Kidney (tissue), 14 donors: ENCODE results near the gene TAOK1. TPM values are rescaled to one million over a fixed set of nuclear protein-coding genes. Genes with fewer than 3 reads are reported as not detected.
A peak's percentile ranks its signal among the peaks of the same experiment; 100 is the strongest.

Experiments
- DNase-seq, 5 donors: peaks; one replicate each; pipeline ENCODE4 v3.0.0-alpha.2; 2013 to 2020
- FAIRE-seq: peaks from 2 replicates; lab custom pipeline; 2012; peaks lifted over from hg19 to GRCh38; lab: Jason Lieb, UNC
- H3K27ac ChIP-seq, 2 donors: one replicate each; pipeline ENCODE4 v1.7.0; 2013; ENCODE audit warnings: low read depth in 2 of 2, low read length in 2 of 2, inconsistent platforms in 1 of 2
- H3K27me3 ChIP-seq: one replicate; pipeline ENCODE4 v1.7.1; 2013; ENCODE audit warnings: low read length, inconsistent platforms; ENCODE audit not compliant: control insufficient read depth, insufficient read depth
- H3K36me3 ChIP-seq, 3 donors: one replicate each; pipeline versions ENCODE4 v1.7.0 to v1.7.1; 2013; ENCODE audit warnings: low read length in 3 of 3, control low read depth in 1 of 3, inconsistent platforms in 1 of 3; ENCODE audit not compliant: insufficient read depth in 3 of 3, control insufficient read depth in 2 of 3
- H3K4me1 ChIP-seq, 3 donors: one replicate each; pipeline versions ENCODE4 v1.7.0 to v1.7.1; 2013; ENCODE audit warnings: low read length in 3 of 3, inconsistent platforms in 1 of 3, low read depth in 1 of 3; ENCODE audit not compliant: control insufficient read depth in 2 of 3, insufficient read depth in 2 of 3
- H3K4me3 ChIP-seq, 3 donors: one replicate each; pipeline versions ENCODE4 v1.7.0 to v1.8.1; 2013; ENCODE audit warnings: low read length in 3 of 3, control low read depth in 1 of 3, inconsistent platforms in 1 of 3
- H3K9ac ChIP-seq, 3 donors: one replicate each; pipeline versions ENCODE4 v1.7.0 to v1.7.1; 2013; ENCODE audit warnings: low read length in 3 of 3, control low read depth in 1 of 3, inconsistent platforms in 1 of 3
- H3K9me3 ChIP-seq, 3 donors: one replicate each; pipeline versions ENCODE4 v1.7.0 to v1.7.1; 2013; ENCODE audit warnings: low read length in 3 of 3, control low read depth in 1 of 3, inconsistent platforms in 1 of 3; ENCODE audit not compliant: control insufficient read depth in 2 of 3, insufficient read depth in 1 of 3
- CTCF ChIP-seq: IDR thresholded peaks from 3 replicates; pipeline ENCODE4 v1.5.1; 2012; ENCODE audit warnings: mild to moderate bottlenecking, moderate library complexity, borderline replicate concordance; ENCODE audit not compliant: insufficient read depth; ENCODE audit errors: extremely low read depth
- intact Hi-C: fragments of 100-400 bp; cut with DNase I; formaldehyde crosslinking; loops from one replicate; pipeline ENCODE4 v1.11.1; 2022
- polyA plus RNA-seq: library from polyadenylated mRNA; stranded (reverse); fragments of 350-450 nt; fragmentation: Illumina TruSeq; extraction: RNeasy Lipid Tissue Mini Kit (QIAGEN cat#74804); gene quantifications from one replicate; pipeline ENCODE4 v1.2.3, GENCODE V29; 2014; ENCODE audit warnings: low read depth, low replicate concordance; ENCODE audit not compliant: insufficient read depth
- total RNA-seq: library from RNA; stranded (reverse); fragmentation: NEBNext Ultra II Directional; extraction: Animal tissue kit (Norgen Biotek cat#: 25700); gene quantifications from one replicate; pipeline ENCODE4 v1.2.1, GENCODE V29; 2021
- donor health status: control.
- donor health status: control.
- donor health status: control.
- donor health status: control.
- donor health status: control.
- donor health status: DM: yes; HTN: yes; CAD: no.
- donor health status: Normal renal cell carcinoma (clear cell type).

The TAOK1 gene
- total and polyA plus RNA-seq, 2 donors from 2014 or later = 5.0 to 74.9 TPM

GRCh38 chr17:29577001-29577370 lies 186.8 kb downstream of the TAOK1 start:
- no peak for TF ChIP-seq CTCF
- intact Hi-C loops = no loop called here
- no peaks in the 10 kb centered on the region for H3K9me3 ChIP-seq
- H3K27ac ChIP-seq = no peak overlapping the region
- H3K9ac ChIP-seq = no peak overlapping the region
- H3K4me1 ChIP-seq = peaks cover 0 to 3% (median 2%) of the 10 kb centered on the region in 3 donors
- DNase-seq = peak in 3 of 5 donors; percentile 36 to 63 (median 38)
- peaks cover 0 to 19% (median 13%) of the 10 kb centered on the region in 3 donors for H3K36me3 ChIP-seq
- H3K27me3 ChIP-seq = no peaks in the 10 kb centered on the region
- no peak for FAIRE-seq
- no peak overlapping the region for H3K4me3 ChIP-seq

DNA sequence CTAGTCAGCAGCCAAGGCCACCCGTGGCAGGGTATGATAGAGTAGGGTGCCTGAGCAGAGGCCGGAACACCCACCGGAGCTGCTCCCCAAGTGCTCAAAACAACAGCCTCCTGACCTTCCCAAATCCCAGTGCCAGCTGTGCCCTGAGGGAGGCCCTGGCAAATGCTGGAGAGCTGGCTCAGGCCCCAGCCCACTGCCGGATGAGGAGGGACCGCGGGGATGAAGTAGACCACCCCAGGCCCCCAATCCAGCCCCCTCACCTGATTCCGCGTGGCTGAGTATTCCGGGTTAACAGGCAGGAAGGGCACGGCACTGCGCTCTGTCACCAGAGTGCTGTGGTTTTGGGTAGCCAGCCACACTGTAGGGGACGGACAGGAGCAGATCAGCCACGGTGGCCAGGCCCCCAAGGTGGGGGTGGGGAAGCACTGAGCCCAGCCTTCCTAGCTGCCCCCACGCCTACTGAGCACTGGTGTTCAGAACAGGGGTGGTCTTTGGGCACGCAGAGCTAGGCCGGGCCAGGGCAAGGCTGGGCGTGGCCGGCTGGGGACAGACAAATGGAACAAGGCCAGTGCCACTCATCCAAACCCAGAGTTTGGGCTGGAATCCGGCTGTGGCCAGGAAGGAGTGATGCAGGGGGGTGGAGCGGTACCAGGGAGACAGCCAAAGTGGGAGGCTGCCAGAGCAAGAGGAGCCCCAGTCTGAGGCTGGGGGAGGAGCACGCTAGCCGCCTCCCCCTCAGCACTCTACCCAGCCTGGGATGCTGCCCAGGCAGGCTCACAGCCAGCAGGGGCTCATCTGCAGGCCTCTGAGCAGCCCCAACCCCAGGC lies 187.4 kb downstream of the TAOK1 start:
- FAIRE-seq (no peak), DNase-seq (peak in 2 of 5 donors; percentile 57 to 58)
- no peaks in the 10 kb centered on the region for H3K27me3 ChIP-seq
- no peak overlapping the region for H3K9ac ChIP-seq
- no peaks in the 10 kb centered on the region for H3K9me3 ChIP-seq
- intact Hi-C loops = no loop called here
- H3K4me3 ChIP-seq = no peak overlapping the region
- peaks cover 0 to 3% (median 2%) of the 10 kb centered on the region in 3 donors for H3K4me1 ChIP-seq
- no peak for TF ChIP-seq CTCF
- peaks cover 0 to 19% (median 18%) of the 10 kb centered on the region in 3 donors for H3K36me3 ChIP-seq
- H3K27ac ChIP-seq = no peak overlapping the region

- DNase-seq = peak in 1 of 5 donors; percentile 35
- Histone ChIP-seq H3K27ac (no peak overlapping the region), H3K4me3 (no peak overlapping the region), H3K36me3 (peaks cover 0 to 19% (median 18%) of the 10 kb centered on the region in 3 donors), H3K4me1 (peaks cover 0 to 3% (median 3%) of the 10 kb centered on the region in 3 donors), H3K27me3 (no peaks in the 10 kb centered on the region), H3K9me3 (no peaks in the 10 kb centered on the region), H3K9ac (no peak overlapping the region)
- no peak for TF ChIP-seq CTCF
- no peak for FAIRE-seq
- intact Hi-C loops = no loop called here
Measured at GRCh38 chr17:29578626-29579485, 188.7 kb downstream of the TAOK1 start.
